Body of pancreas (tissue), 4 donors: Measurements from ENCODE around the gene G6PC3. TPM values are rescaled to one million over a fixed set of nuclear protein-coding genes. Genes with fewer than 3 reads are reported as not detected.

Experiments
- ATAC-seq: fragments of 150-250 bp; one replicate; pipeline ENCODE4 v1.9.1; 2016
- DNase-seq, 4 donors: peaks; one replicate each; pipeline ENCODE4 v3.0.0-alpha.2; 2019
- H3K27ac ChIP-seq, 4 donors: fragments of 200-600 bp; sonication (generic); 1 replicate in 3 of 4; 2 replicates in 1 of 4; pipeline versions ENCODE4 v1.5.1 to v1.6.1; 2016 to 2019; ENCODE audit warnings: mild to moderate bottlenecking in 1 of 4, mixed read lengths in 1 of 4, moderate library complexity in 1 of 4
- H3K27me3 ChIP-seq, 2 donors: fragments of 200-600 bp; sonication (generic); one replicate each; pipeline ENCODE4 v1.6.0; 2016; ENCODE audit warnings: mild to moderate bottlenecking in 1 of 2
- H3K36me3 ChIP-seq, 2 donors: fragments of 200-600 bp; sonication (generic); replicated peaks in 1 of 2; 2 replicates each; pipeline ENCODE4 v1.5.1; 2016; ENCODE audit warnings: low read depth in 2 of 2; ENCODE audit not compliant: insufficient read depth in 1 of 2
- H3K4me1 ChIP-seq: fragments of 200-600 bp; sonication (generic); one replicate; pipeline ENCODE4 v1.6.0; 2016
- H3K4me3 ChIP-seq, 2 donors: fragments of 200-600 bp; sonication (generic); 1 replicate in 1 of 2; 2 replicates in 1 of 2; pipeline ENCODE4 v1.5.1; 2016 to 2019
- H3K9me3 ChIP-seq, 3 donors: fragments of 200-600 bp; sonication (generic); 1 replicate in 2 of 3; 2 replicates in 1 of 3; pipeline ENCODE4 v1.5.1; 2016
- CTCF ChIP-seq, 7 experiments: fragments of 450-650 bp in 4 of 7; fragments of 200-600 bp in 3 of 7; sonication (generic) in 3 of 7; IDR thresholded peaks; one replicate each; pipeline ENCODE4 v1.5.1; 2016 to 2019; ENCODE audit warnings: antibody characterized with exemption in 7 of 7
- POLR2A ChIP-seq, 3 donors: fragments of 450-650 bp; IDR thresholded peaks; one replicate each; pipeline ENCODE4 v1.6.1; 2016; ENCODE audit warnings: antibody characterized with exemption in 3 of 3, mild to moderate bottlenecking in 2 of 3
- WGBS, 2 donors: methylation state at CpG; one replicate each; pipeline ENCODE4 v1.1.5; 2017; 5-methylcytosine and 5-hydroxymethylcytosine counted together
- intact Hi-C: fragments of 100-400 bp; cut with DNase I; formaldehyde crosslinking; loops from one replicate; pipeline ENCODE4 v1.15.1; 2023
- total RNA-seq, 2 donors: library from RNA; depleted of rRNA; stranded (reverse); fragments of >200 nt; gene quantifications; one replicate each; pipeline ENCODE4 v1.1.0, GENCODE V29; 2016

G6PC3 gene
- total RNA-seq, 2 donors from 2014 or later = 11.9 to 12.9 TPM

GRCh38 chr17:44108440-44109311 lies 38.1 kb downstream of the G6PC3 start:
- Histone ChIP-seq H3K27ac (peak overlapping the region in 3 of 4 donors; percentile 44 to 80 (median 79)), H3K27me3 (no peaks in the 10 kb centered on the region), H3K4me1 (peaks cover 59% of the 10 kb centered on the region), H3K36me3 (no peaks in the 10 kb centered on the region), H3K9me3 (no peaks in the 10 kb centered on the region), H3K4me3 (no peak overlapping the region)
- WGBS, 2 donors = 60 to 62% methylated on average over 11 to 16 of the region's 16 CpGs
- intact Hi-C loops = no loop called here
- DNase-seq = peak; percentile 48 to 84 (median 66)
- ATAC-seq = peak; percentile 29
- no peak for TF ChIP-seq POLR2A (IDR thresholded peaks at IDR 0.05)
- no peak for TF ChIP-seq CTCF (IDR thresholded peaks at IDR 0.05)

- ATAC-seq = no peak
- intact Hi-C loops = no loop called here
- Histone ChIP-seq H3K36me3 (no peaks in the 10 kb centered on the region), H3K27me3 (no peaks in the 10 kb centered on the region), H3K4me3 (no peak overlapping the region), H3K27ac (peak overlapping the region; percentile 44 to 80 (median 74)), H3K4me1 (peaks cover 59% of the 10 kb centered on the region), H3K9me3 (no peaks in the 10 kb centered on the region)
- no peak for TF ChIP-seq POLR2A (IDR thresholded peaks at IDR 0.05)
- no peak for TF ChIP-seq CTCF (IDR thresholded peaks at IDR 0.05)
- no peak for DNase-seq
- WGBS, 2 donors = 61 to 100% methylated on average over 1 to 2 of the region's 4 CpGs
Observed at GRCh38 chr17:44109312-44109630, 38.7 kb downstream of the G6PC3 start.

- Histone ChIP-seq H3K27ac (peak overlapping the region; percentile 70 to 81 (median 80)), H3K27me3 (no peaks in the 10 kb centered on the region), H3K4me3 (no peak overlapping the region), H3K4me1 (peaks cover 59% of the 10 kb centered on the region), H3K36me3 (no peaks in the 10 kb centered on the region), H3K9me3 (no peaks in the 10 kb centered on the region)
- no peak for ATAC-seq
- WGBS, 2 donors = 81 to 90% methylated on average over 2 to 10 of the region's 10 CpGs
- intact Hi-C loops = no loop called here
- DNase-seq = no peak
- TF ChIP-seq POLR2A (IDR thresholded peaks at IDR 0.05) (no peak), CTCF (IDR thresholded peaks at IDR 0.05) (no peak)
Observed at GRCh38 chr17:44110011-44110686, 39.6 kb downstream of the G6PC3 start.

- H3K4me1 ChIP-seq = peaks cover 59% of the 10 kb centered on the region
- no peaks in the 10 kb centered on the region for H3K27me3 ChIP-seq
- DNase-seq = peak; percentile 96 to 98 (median 97)
- H3K4me3 ChIP-seq = no peak overlapping the region
- H3K9me3 ChIP-seq = no peaks in the 10 kb centered on the region
- TF ChIP-seq POLR2A (IDR thresholded peaks at IDR 0.05) (peak in 2 of 3 donors; percentile 47 to 58), CTCF (IDR thresholded peaks at IDR 0.05) (peak in 1 of 7 experiments; percentile 5)
- WGBS, 2 donors = 2 to 5% methylated on average over 14 to 28 of the region's 28 CpGs
- peak overlapping the region; percentile 70 to 81 (median 80) for H3K27ac ChIP-seq
- ATAC-seq = peak; percentile 89
- no peaks in the 10 kb centered on the region for H3K36me3 ChIP-seq
- intact Hi-C loops = no loop called here
Observed at GRCh38 chr17:44110823-44111633, 40.5 kb downstream of the G6PC3 start.
